Stimulated activated CD4-positive, alpha-beta T cell treated with anti-CD3 and anti-CD28 coated beads, Interleukin-2, amount 100 ng/mL, for 48 hours (primary cell): ENCODE measurements around the gene GLB1L2.

Source experiments
- DNase-seq, 2 donors: peaks; one replicate each; pipeline ENCODE4 v3.0.0-alpha.2; 2020

Gene GLB1L2

GRCh38 chr11:134388590-134388989 is 56.8 kb downstream of the GLB1L2 start:
- DNase-seq = no peak

DNA sequence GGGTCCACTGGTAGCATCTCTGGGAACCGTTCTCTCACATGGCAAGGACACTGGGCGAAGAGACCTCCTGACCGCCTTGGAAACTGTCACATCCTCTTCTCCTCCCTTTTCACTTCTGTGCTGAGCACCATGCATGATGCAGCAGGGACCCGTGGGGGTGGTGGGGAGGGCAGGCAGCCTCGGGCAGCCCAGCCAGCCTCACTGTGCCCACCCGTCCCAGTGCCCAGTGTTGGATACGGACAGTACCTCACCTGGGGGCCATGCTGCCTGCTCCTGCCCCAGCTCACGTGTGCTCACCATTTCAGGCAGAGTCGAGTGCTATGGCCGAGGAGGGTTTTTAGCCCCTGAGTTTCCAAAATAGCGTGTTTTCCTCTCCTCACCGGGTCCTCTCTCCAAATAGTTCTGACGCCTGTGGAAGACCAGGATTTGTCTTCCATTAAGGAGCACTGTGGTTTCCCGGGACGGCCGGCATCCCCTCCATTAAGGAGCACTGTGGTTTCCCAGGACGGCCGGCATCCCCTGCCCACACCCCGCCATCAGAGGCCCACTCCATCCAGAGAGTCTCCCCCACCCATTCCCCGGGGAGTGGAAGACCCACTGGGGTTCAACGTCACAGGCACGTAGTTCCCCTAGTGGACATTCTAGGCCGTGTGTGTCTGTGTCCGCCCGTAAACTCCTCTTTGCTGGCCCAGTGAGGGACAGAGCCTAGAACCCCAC is 57.8 kb downstream of the GLB1L2 start:
- DNase-seq = no peak

DNA sequence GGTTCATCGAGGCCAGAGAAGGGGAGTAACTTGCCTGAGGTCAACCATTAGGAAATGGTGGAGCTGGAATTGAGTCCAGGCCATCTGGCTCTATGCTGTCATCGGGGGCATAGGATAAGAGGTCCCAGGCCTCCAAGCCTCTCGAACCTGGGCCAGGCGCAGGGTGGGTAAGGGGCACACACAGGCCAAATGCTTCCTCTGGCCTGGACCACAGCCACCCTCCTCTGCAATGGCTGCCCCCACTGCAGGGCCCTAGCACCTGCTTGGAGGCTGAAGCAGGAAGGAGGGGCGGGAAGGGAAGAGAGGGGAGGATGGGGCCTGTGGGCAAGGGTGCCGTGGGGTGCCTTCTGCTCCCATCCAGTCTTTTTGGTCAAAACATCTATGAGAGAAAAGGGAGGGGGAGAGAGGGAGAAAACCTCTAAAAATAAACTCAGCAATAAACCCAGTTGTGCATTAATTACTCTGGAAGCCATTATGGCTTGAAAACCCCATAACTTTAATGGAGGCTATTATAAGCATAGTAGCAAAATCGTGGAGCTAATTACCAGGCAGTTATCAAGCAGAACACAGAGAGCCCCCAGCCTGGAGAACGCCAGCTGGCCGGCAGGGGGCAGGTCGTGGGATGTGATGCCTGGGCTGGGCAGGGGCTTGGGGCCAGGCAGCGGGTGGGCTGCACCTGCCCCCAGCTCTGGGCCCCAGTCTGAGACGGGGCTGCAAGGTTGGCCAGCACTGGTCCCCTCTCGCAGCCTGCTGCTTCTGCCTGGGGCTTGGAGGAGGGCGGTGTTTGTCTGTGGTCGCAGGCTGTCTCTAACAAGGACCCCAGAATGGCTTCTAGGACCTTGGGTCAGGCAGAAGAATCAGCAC is 59.1 kb downstream of the GLB1L2 start:
- no peak for DNase-seq

- DNase-seq = no peak
These were observed 59.9 kb downstream of the GLB1L2 start for GRCh38 chr11:134391656-134392055.

DNA sequence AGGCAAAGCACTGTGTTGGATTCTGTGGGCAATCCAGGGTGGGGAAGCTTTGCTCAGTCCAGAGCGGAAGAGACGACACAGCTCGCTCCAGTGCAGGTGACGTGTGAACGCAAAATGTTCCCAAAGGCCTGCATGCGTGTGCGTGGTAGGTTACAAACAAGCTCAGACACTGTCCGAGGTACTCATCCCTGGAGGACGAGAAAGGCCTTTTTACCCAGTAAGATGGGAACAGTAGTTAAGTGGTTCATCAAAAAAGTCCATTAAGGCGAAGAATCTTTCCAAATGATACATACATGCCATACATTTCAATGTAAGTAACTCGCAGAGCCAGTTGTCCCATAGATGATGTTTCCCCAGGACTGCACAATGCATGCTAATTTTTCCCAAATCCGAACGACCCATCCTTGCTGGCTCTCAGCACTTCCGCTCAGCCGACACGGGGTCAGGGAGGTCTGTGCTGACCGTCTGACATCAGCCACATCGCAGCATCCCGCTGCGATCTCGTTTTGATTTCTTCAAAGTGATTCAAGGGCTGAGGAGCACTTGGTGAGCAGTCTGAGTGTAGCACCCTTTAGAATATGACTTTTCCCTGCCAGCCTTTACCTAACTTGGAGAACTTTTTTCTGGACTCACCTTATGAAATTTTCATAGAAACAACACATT is 61.3 kb downstream of the GLB1L2 start:
- no peak for DNase-seq

- no peak for DNase-seq
These were observed 61.9 kb downstream of the GLB1L2 start for GRCh38 chr11:134393638-134394037.

GRCh38 chr11:134394311-134394710 is 62.5 kb downstream of the GLB1L2 start:
- DNase-seq = no peak

- DNase-seq = no peak
These were observed 63.2 kb downstream of the GLB1L2 start for GRCh38 chr11:134395002-134395401.

- no peak for DNase-seq
These were observed 65.7 kb downstream of the GLB1L2 start for GRCh38 chr11:134397304-134398078.

DNA sequence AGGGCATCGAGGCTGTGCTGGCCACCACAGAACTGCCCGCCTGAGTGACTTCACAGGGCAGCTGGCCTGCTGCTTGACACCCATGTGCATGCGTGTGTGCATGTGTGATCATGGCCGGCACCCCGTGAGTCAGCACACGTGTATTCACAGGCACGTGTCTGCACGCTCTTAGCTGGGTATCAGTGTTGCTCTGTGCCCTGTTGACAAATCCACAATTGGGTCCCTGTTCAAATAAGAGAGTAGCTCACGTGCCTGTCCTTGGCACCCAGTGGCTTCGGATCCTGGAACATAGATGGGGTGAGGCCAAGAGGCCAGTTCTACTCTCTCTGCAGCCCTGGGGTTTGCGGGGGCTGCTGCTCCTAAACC is 66.3 kb downstream of the GLB1L2 start:
- no peak for DNase-seq

DNA sequence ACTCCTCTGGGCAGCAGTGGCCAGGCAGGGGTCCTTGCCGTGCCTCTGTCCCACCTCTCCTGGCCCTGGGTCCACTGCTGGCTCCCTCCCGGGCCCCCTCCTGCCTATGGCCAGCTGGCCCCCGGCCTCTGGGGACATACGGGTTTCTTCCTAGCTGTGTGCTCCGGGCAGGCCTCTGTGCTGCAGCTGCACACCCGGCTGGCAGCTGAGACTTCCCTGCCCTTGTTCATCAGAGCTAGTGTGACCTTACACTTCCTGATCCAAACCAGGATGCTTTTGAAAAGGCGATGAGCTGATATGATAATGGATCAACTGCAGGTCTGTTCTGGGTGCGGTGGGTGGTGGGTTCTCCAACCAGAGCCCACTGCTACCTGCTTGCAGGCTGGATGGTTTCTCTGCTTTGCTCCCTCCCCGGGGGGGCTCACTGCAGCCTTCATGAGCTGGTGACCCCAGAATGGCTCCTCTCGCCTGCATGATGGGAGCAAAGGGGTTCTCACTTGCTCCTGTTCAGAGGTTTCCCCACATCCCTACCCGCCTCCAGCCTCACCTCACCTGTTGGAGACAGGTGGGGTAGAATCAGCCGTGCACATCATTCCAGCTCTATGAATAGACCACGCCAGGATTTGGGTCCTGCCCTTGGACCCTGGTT is 67.0 kb downstream of the GLB1L2 start:
- DNase-seq = no peak

DNA sequence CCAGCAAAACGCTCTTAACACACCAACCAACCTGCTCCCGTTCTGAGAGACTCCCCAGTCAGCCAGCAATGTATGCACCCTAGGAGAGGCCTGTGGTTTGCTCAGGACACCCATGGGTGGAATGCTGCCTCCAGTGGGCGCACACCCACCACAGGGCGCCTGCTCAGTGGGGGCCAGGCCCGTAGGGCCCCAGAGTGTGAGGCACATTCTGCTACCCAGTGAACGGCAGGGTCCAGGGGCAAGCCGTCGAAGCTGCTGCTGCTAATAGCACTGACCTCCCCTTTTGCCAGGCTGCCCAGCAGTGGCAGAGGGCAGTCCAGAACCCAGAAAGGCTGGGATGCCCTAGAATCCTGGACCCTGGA is 67.5 kb downstream of the GLB1L2 start:
- no peak for DNase-seq

DNA sequence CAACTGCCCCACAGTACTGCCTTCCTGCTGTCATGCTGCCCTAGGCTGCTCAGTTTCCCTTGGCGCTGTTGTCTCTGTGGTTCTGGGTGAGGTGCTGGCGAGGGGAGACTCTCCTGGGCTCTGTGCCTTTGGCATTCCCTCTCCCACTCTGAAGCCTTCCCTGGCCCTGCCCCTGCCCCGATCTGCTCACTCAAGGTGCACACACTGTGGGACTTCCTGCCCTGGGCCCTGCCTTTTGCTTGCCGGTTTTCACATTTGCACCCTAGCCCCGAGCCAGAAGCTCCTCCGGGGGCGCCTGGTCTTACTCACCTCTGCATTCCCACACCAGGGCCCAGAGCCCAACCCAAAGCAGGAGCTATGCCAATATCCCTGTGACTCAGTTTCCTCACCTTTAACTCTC is 68.2 kb downstream of the GLB1L2 start:
- no peak for DNase-seq

GRCh38 chr11:134401825-134402809 is 70.3 kb downstream of the GLB1L2 start:
- no peak for DNase-seq

DNA sequence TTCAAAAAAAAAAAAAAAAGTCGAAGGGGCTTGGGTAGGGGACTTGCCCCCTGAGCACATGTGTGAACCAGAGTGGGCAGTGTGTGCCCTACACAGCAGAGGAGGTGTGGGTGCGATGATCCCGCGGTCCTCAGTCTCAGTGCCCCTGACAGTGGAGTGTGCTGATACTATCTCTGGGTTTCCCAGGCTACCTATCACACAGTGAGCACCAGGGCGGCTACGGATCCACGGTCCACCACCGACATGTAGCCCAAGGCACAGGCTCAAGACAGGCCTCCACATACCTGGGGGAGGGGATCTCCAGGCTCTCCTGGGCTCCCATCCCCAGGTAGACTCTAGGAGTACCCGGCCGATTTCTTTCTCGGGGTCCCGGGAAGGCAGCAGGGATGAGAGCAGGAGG is 71.1 kb downstream of the GLB1L2 start:
- DNase-seq = no peak

GRCh38 chr11:134404575-134405341 is 73.0 kb downstream of the GLB1L2 start:
- no peak for DNase-seq

DNA sequence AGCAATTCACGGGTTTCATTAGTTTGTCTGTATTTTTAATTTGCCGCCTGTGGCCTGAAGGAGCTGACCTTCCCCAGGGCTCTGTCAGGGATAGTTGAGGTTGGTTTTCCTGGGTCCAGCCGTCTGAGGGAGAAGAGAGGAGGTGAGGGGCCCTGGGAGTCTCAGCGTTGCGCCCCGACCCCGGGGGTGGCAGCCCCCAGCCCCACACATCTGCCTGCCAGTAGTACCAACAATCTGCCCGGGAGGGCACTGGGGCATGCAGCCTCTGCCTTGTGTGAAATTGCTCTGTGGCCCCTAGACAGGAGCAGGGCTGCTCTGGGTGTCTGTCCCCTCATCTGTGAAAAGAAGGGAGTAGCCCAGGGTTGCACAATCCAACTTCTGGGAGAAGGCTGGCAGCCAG is 73.6 kb downstream of the GLB1L2 start:
- DNase-seq = no peak

DNA sequence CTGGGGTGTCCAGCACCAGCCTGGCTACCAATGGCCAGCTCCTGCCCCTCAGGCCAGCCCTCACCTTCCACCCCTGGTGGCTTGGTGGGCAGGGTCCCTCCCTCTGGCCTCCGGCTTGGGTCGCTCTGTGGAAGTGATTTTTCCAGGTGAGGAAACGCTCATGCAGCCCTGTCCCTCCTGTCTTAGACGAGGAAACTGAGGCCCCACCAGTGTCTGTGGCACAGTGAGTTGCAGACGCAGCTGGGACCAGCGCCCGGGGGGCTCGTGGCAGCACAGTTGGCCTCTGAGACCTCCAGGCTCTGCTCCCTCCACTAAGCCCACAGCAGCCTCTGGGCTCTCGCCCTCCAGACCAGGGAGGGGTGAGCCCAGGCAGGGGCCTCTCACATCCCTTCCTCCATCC is 74.1 kb downstream of the GLB1L2 start:
- DNase-seq = no peak

GRCh38 chr11:134406264-134407185 is 74.7 kb downstream of the GLB1L2 start:
- DNase-seq = no peak
